IPS-20b (cell line): ENCODE measurements around the gene ZNRF4.

Source experiments
- H3K27ac ChIP-seq: one replicate; pipeline ENCODE4 v1.5.1; 2013; ENCODE audit warnings: low read length
- H3K27me3 ChIP-seq: 2 replicates; pipeline ENCODE4 v1.6.1; 2013; ENCODE audit warnings: mild to moderate bottlenecking, low read length, inconsistent platforms; ENCODE audit not compliant: insufficient read depth
- H3K36me3 ChIP-seq: 2 replicates; pipeline ENCODE4 v1.6.1; 2013; ENCODE audit warnings: low read depth, mild to moderate bottlenecking, inconsistent platforms, low read length, moderate library complexity; ENCODE audit not compliant: insufficient read depth
- H3K4me1 ChIP-seq: 2 replicates; pipeline ENCODE4 v1.6.1; 2013; ENCODE audit warnings: mild to moderate bottlenecking, control low read depth, inconsistent platforms, low read length, moderate library complexity; ENCODE audit not compliant: insufficient read depth
- H3K4me3 ChIP-seq: 2 replicates; pipeline ENCODE4 v1.5.1; 2013; ENCODE audit warnings: mild to moderate bottlenecking, low read length, inconsistent platforms
- H3K9ac ChIP-seq: 2 replicates; pipeline ENCODE4 v1.6.1; 2013; ENCODE audit warnings: low read depth, mild to moderate bottlenecking, inconsistent platforms, low read length, moderate library complexity
- H3K9me3 ChIP-seq: 2 replicates; pipeline ENCODE4 v1.6.1; 2013; ENCODE audit warnings: mild to moderate bottlenecking, low read depth, low read length, inconsistent platforms; ENCODE audit not compliant: insufficient read depth

ZNRF4 gene

DNA sequence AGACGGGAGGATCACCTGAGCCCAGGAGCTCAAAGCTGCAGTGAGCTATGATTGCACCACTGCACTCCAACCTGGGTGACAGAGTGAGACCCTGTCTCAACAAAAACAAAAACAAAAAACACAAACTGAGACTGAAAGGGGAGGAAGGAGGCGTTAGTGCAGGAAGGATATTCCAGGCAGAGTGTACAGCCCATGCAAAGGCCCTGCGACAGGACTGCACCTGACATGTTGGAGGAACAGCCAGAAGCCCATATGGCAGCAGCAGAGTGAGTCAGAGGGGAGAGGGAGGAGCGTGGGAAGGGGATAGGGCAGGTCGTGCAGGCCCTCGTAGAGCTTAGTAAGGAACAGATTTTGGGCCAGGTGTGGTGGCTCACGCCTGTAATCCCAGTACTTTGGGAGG is 3.2 kb downstream of the ZNRF4 start:
- Histone ChIP-seq H3K9me3 (no peaks in the 10 kb centered on the region), H3K4me3 (no peak overlapping the region), H3K4me1 (no peaks in the 10 kb centered on the region), H3K9ac (no peak overlapping the region), H3K27ac (no peak overlapping the region), H3K27me3 (no peaks in the 10 kb centered on the region), H3K36me3 (no peaks in the 10 kb centered on the region)

DNA sequence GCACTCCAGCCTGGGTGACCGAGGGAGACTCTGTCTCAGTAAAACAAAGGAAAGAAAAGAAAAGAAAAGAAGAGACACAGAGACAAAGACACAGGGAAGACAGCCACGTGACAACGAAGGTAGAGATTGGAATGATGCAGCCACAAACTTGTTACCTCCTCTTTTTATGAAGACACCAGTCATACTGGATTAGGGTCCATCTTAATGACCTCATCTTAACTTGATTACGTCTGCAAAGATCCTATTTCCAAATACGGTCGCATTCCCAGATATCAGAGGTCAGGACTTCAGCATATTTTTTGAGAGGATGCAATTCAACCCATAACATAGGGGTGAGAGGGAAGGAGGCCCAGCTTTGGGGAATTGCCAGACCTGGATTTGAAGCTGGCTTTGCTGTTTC is 4.1 kb downstream of the ZNRF4 start:
- no peak overlapping the region for H3K4me3 ChIP-seq
- no peak overlapping the region for H3K9ac ChIP-seq
- H3K9me3 ChIP-seq = no peaks in the 10 kb centered on the region
- no peaks in the 10 kb centered on the region for H3K27me3 ChIP-seq
- H3K4me1 ChIP-seq = no peaks in the 10 kb centered on the region
- no peak overlapping the region for H3K27ac ChIP-seq
- H3K36me3 ChIP-seq = no peaks in the 10 kb centered on the region

DNA sequence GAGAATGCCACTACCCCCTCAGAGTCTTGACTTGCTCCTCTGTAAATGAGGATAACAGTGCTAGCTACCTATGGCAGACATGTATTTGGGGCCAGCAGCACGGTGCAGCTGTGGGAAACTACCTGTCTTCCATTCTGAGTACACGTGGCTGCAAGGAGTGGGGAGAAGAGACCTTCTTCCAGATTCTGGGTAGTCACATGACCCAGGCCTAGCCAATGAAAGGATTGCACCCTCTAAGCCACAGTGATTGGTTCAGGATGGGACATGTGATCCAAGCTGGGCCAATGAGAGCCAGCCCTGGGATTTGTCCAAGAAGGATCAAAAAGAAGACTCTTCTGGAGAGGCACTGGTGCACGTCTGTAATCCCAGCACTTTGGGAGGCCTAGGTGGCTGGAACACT is 5.5 kb downstream of the ZNRF4 start:
- no peak overlapping the region for H3K27ac ChIP-seq
- no peak overlapping the region for H3K4me3 ChIP-seq
- H3K4me1 ChIP-seq = no peaks in the 10 kb centered on the region
- H3K9ac ChIP-seq = no peak overlapping the region
- no peaks in the 10 kb centered on the region for H3K36me3 ChIP-seq
- H3K9me3 ChIP-seq = no peaks in the 10 kb centered on the region
- no peaks in the 10 kb centered on the region for H3K27me3 ChIP-seq

- H3K27me3 ChIP-seq = no peaks in the 10 kb centered on the region
- no peak overlapping the region for H3K27ac ChIP-seq
- no peaks in the 10 kb centered on the region for H3K4me1 ChIP-seq
- no peak overlapping the region for H3K4me3 ChIP-seq
- no peak overlapping the region for H3K9ac ChIP-seq
- no peaks in the 10 kb centered on the region for H3K36me3 ChIP-seq
- no peaks in the 10 kb centered on the region for H3K9me3 ChIP-seq
Measured at GRCh38 chr19:5463959-5464358, 8.7 kb downstream of the ZNRF4 start.

DNA sequence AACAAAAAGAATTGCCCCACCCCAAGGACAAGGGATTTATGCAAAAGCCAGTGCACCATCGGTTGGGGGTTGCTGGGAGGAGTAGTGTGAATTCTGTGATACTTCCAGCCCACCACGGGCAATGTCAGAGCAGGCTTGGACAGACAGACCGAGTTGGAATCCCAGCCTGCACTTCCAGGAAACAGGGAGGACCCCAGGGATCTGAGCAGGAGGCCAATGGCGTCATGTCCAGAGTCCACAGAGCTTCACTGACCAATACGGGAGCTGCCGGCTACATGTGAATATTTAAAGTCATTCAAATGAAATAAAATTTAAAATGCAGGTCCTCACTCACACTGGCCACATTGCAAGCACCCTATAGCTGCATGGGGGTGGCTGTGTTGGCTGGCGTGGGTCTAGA is 10.9 kb downstream of the ZNRF4 start:
- Histone ChIP-seq H3K9me3 (no peaks in the 10 kb centered on the region), H3K9ac (no peak overlapping the region), H3K4me3 (no peak overlapping the region), H3K27ac (no peak overlapping the region), H3K4me1 (no peaks in the 10 kb centered on the region), H3K27me3 (no peaks in the 10 kb centered on the region), H3K36me3 (no peaks in the 10 kb centered on the region)

GRCh38 chr19:5466814-5467291 is 11.6 kb downstream of the ZNRF4 start:
- Histone ChIP-seq H3K4me1 (no peaks in the 10 kb centered on the region), H3K27ac (no peak overlapping the region)

DNA sequence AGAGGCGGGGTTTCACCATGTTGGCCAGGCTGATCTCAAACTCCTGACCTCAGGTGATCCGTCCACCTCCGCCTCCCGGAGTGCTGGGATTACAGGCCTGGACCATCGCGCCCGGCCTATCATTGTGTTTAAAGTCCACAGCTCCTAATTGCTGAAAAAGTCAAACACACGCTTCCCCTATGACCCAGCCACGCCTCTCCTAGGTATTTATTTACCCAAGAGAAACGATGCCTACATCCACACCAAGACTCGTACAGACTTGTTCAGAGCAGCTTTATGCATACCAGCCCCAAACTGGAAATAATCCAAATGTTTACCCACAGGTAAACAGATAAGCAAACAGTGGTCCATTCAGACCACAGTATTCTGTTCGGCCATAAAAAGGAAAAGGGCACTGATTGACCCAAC is 15.1 kb downstream of the ZNRF4 start:
- Histone ChIP-seq H3K27me3 (no peaks in the 10 kb centered on the region), H3K9ac (no peak overlapping the region), H3K27ac (no peak overlapping the region), H3K36me3 (no peaks in the 10 kb centered on the region), H3K4me3 (no peak overlapping the region), H3K9me3 (no peaks in the 10 kb centered on the region), H3K4me1 (no peaks in the 10 kb centered on the region)

More at GRCh38 chr19:5466814-5467291, 11.6 kb downstream of the ZNRF4 start:
- no peaks in the 10 kb centered on the region for H3K9me3 ChIP-seq
- H3K36me3 ChIP-seq = no peaks in the 10 kb centered on the region
- no peak overlapping the region for H3K9ac ChIP-seq
- H3K27me3 ChIP-seq = no peaks in the 10 kb centered on the region
- H3K4me3 ChIP-seq = no peak overlapping the region

DNA sequence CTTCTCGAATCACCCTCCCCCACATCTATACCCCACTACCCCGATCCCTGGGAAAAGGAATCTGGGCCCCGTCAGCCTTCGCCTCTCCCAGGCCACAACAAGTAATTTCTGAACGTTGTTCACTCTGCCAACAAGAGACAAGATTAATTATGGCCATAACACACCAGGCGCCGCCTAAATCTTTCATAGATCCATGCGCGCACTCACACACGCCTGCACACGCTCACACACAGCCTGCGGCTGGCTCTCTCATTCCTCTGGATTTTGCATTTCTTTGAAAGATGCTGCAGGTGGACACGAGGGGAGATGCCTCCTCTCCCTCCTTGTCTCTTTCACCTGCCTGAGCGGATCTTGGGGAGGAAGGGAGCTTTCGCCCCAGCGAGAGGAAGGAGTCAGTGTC is 17.1 kb downstream of the ZNRF4 start:
- H3K27me3 ChIP-seq = no peaks in the 10 kb centered on the region
- no peaks in the 10 kb centered on the region for H3K36me3 ChIP-seq
- H3K27ac ChIP-seq = no peak overlapping the region
- no peaks in the 10 kb centered on the region for H3K9me3 ChIP-seq
- no peak overlapping the region for H3K4me3 ChIP-seq
- H3K9ac ChIP-seq = no peak overlapping the region
- no peaks in the 10 kb centered on the region for H3K4me1 ChIP-seq

DNA sequence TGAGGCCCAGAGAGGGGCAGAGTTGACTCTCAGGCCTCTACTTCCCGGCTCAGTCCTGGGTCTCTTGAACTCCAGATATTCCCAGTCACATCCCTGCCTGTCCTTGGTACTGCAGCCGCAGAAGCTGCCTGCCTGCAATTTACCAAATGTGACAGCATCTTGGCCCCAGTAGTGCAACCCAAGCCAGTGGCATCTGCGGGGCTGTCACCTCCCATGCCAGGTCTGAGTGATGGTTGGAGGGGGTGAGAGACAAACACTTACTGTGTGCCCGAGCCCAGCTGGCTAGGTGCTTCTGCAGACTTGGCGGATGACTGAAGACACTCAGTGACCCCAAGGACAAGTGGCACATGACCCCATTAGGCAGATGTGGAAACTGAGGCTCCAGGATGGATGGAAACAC is 18.4 kb downstream of the ZNRF4 start:
- Histone ChIP-seq H3K4me3 (no peak overlapping the region), H3K4me1 (no peaks in the 10 kb centered on the region), H3K27ac (no peak overlapping the region), H3K36me3 (no peaks in the 10 kb centered on the region), H3K9ac (no peak overlapping the region), H3K9me3 (no peaks in the 10 kb centered on the region), H3K27me3 (peaks cover 13% of the 10 kb centered on the region)

- H3K27ac ChIP-seq = no peak overlapping the region
- peaks cover 4% of the 10 kb centered on the region; the same call in 1 of the 2 replicates for H3K9me3 ChIP-seq
- H3K9ac ChIP-seq = no peak overlapping the region
- peak overlapping the region; percentile 6; the same call in 1 of the 2 replicates for H3K4me3 ChIP-seq
- H3K36me3 ChIP-seq = no peaks in the 10 kb centered on the region
- H3K27me3 ChIP-seq = peaks cover 19% of the 10 kb centered on the region
- no peaks in the 10 kb centered on the region for H3K4me1 ChIP-seq
Measured at GRCh38 chr19:5477451-5478215, 22.4 kb downstream of the ZNRF4 start.

DNA sequence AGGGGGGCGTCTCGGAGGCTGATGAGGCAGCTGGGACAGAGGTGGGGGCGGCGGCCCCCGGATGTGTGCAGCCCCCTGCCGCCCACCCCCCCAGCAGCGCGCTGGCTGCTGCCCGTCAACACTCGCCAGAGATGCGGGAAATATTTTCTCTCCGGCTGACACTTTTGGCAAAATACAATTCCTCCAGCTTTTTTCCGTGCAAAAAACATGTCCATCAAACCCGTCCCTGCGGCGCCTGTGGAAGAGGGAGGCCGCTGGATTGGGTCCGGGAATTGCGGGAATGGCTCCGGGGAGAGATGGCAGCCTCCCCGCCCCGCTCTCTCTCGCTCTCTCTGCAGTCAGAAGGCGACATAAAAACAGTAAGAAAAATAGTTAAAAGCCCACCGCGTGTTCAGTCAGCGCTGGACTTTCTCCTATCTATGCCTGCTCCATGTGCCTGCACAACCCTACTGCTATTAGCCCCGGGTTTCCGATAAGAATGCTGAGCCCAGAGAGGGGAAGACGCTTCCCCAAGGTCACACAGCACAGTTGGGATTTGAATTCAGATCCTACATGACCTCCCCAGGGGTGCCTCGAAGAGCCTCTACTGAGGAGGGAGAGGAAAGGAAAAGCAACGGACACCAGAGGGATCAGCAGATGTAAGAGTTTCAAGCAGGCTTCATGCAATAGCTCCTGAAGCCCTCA is 23.2 kb downstream of the ZNRF4 start:
- Histone ChIP-seq H3K4me3 (peak overlapping the region; percentile 6; the same call in 1 of the 2 replicates), H3K4me1 (no peaks in the 10 kb centered on the region), H3K27me3 (peaks cover 19% of the 10 kb centered on the region), H3K36me3 (no peaks in the 10 kb centered on the region), H3K9ac (no peak overlapping the region), H3K9me3 (peaks cover 4% of the 10 kb centered on the region; the same call in 1 of the 2 replicates), H3K27ac (no peak overlapping the region)
